HCT116 (cell line): ENCODE measurements around the gene MAPK10. TPM values are rescaled to one million over a fixed set of nuclear protein-coding genes. Genes with fewer than 3 reads are reported as not detected.

Experiments used
- ATAC-seq: fragments of 200-7000 bp; cut with Tn5 transposase; 2 replicates; pipeline ENCODE4 v1.9.1; 2020; ENCODE audit warnings: mild to moderate bottlenecking, moderate library complexity
- BruUV-seq: library from RNA; stranded (reverse); fragments of 400-500 nt; replicated peaks from 2 replicates; lab custom pipeline; 2021; lab: Mats Ljungman, UMichigan
- CTCF ChIA-PET: fragments of 300-600 bp; sonication (Branson Sonifier 250); formaldehyde crosslinking; loops from one replicate; lab custom pipeline; 2021; ENCODE audit warnings: antibody characterized with exemption; lab: Charles Lee
- POLR2A ChIA-PET: fragments of 300-600, 350-600 bp; sonication (Branson Sonifier 250); formaldehyde crosslinking; loops from one replicate; lab custom pipeline; 2021; ENCODE audit warnings: antibody characterized with exemption; lab: Charles Lee
- RAD21 ChIA-PET, 2 experiments: fragments of 300-600 bp; sonication (Branson Sonifier 250); formaldehyde crosslinking; loops; one replicate each; lab custom pipeline; 2023; ENCODE audit warnings: low total read pairs in 2 of 2; ENCODE audit not compliant: uncharacterized antibody in 2 of 2, unreplicated experiment in 2 of 2, low non-redundant PET in 1 of 2; lab: Charles Lee
- DNase-seq: peaks from one replicate; pipeline ENCODE4 v3.0.0-alpha.2; 2010; ENCODE audit warnings: low read depth, low spot score
- H2AFZ ChIP-seq: fragments of 200-600 bp; shearing (Covaris generic), sonication (generic); 2 replicates; pipeline ENCODE4 v1.6.1; 2017; ENCODE audit warnings: low read depth, mixed run types, mixed read lengths, antibody characterized with exemption, low read length; ENCODE audit not compliant: poor library complexity, severe bottlenecking
- H3K27ac ChIP-seq: 2 replicates; pipeline ENCODE4 v1.5.1; 2012; ENCODE audit warnings: low read depth, low read length
- H3K27me3 ChIP-seq: fragments of 200-600 bp; sonication (generic); 2 replicates; pipeline ENCODE4 v1.6.1; 2016; ENCODE audit warnings: mixed run types, low read length, mixed read lengths; ENCODE audit not compliant: insufficient read depth
- H3K36me3 ChIP-seq, 2 experiments: fragments of 200-500 bp in 1 of 2; fragments of 200-600 bp in 1 of 2; sonication (Bioruptor generic) in 1 of 2; sonication (generic) in 1 of 2; 2 replicates each; pipeline versions ENCODE4 v1.5.1 to v1.6.1; 2014 to 2016; ENCODE audit warnings: low read length in 2 of 2, inconsistent platforms in 1 of 2, mixed read lengths in 1 of 2, mixed run types in 1 of 2; ENCODE audit not compliant: insufficient read depth in 2 of 2, control insufficient read depth in 1 of 2
- H3K4me1 ChIP-seq, 2 experiments: fragments of 200-600 bp in 1 of 2; sonication (generic) in 1 of 2; 2 replicates each; pipeline versions ENCODE4 v1.5.1 to v1.6.1; 2012 to 2017; ENCODE audit warnings: low read length in 2 of 2, inconsistent platforms in 1 of 2, mild to moderate bottlenecking in 1 of 2, mixed read lengths in 1 of 2, mixed run types in 1 of 2, moderate library complexity in 1 of 2; ENCODE audit not compliant: insufficient read depth in 2 of 2, control insufficient read depth in 1 of 2
- H3K4me2 ChIP-seq: fragments of 200-600 bp; sonication (generic); 2 replicates; pipeline ENCODE4 v1.6.1; 2017; ENCODE audit warnings: mixed run types, low read length, mixed read lengths
- H3K4me3 ChIP-seq, 2 experiments: fragments of 200-600 bp in 1 of 2; sonication (generic) in 1 of 2; replicated peaks in 1 of 2; 2 replicates each; pipeline ENCODE4 v1.5.1; 2011 to 2016; ENCODE audit warnings: low read length in 2 of 2, control low read depth in 1 of 2, low read depth in 1 of 2, mild to moderate bottlenecking in 1 of 2, mixed read lengths in 1 of 2, mixed run types in 1 of 2
- H3K79me2 ChIP-seq: fragments of 200-600 bp; sonication (generic); 2 replicates; pipeline ENCODE4 v1.6.1; 2017; ENCODE audit warnings: mild to moderate bottlenecking, mixed run types, low read length, moderate library complexity, mixed read lengths; ENCODE audit not compliant: insufficient read depth
- H3K9ac ChIP-seq: fragments of 200-600 bp; sonication (generic); 2 replicates; pipeline ENCODE4 v1.6.1; 2016; ENCODE audit warnings: low read length, mixed read lengths
- H3K9me2 ChIP-seq: fragments of 200-600 bp; sonication (generic), shearing (Covaris generic); 2 replicates; pipeline ENCODE4 v1.6.1; 2017; ENCODE audit warnings: mixed run types, mild to moderate bottlenecking, moderate library complexity; ENCODE audit not compliant: insufficient read depth
- H3K9me3 ChIP-seq, 2 experiments: fragments of 200-500 bp in 1 of 2; fragments of 200-600 bp in 1 of 2; sonication (Bioruptor generic) in 1 of 2; sonication (generic) in 1 of 2; 2 replicates each; pipeline ENCODE4 v1.6.1; 2014 to 2017; ENCODE audit warnings: low read length in 2 of 2, mixed read lengths in 2 of 2, inconsistent platforms in 1 of 2, low read depth in 1 of 2, mild to moderate bottlenecking in 1 of 2, mixed run types in 1 of 2, moderate library complexity in 1 of 2; ENCODE audit not compliant: control insufficient read depth in 1 of 2, insufficient read depth in 1 of 2
- H4K20me1 ChIP-seq: fragments of 200-600 bp; sonication (generic), shearing (Covaris generic); 2 replicates; pipeline ENCODE4 v1.6.1; 2017; ENCODE audit warnings: mixed run types, mild to moderate bottlenecking, moderate library complexity; ENCODE audit not compliant: insufficient read depth
- EGR1 ChIP-seq: IDR thresholded peaks from 2 replicates; pipeline ENCODE4 v1.6.1; 2012; ENCODE audit warnings: low read depth
- FOSL1 ChIP-seq: IDR thresholded peaks from 2 replicates; pipeline ENCODE4 v1.6.1; 2012; ENCODE audit warnings: low read depth
- POLR2A ChIP-seq: IDR thresholded peaks from 2 replicates; pipeline ENCODE4 v1.7.0; 2011; ENCODE audit warnings: borderline replicate concordance; ENCODE audit not compliant: insufficient read depth, insufficient read length; ENCODE audit errors: extremely low read depth
- REST ChIP-seq: IDR thresholded peaks from 2 replicates; pipeline ENCODE4 v1.6.1; 2012; ENCODE audit warnings: low read depth
- SIN3A ChIP-seq: IDR thresholded peaks from 2 replicates; pipeline ENCODE4 v1.6.1; 2012; ENCODE audit warnings: low read depth
- SRF ChIP-seq: IDR thresholded peaks from 2 replicates; pipeline ENCODE4 v1.6.1; 2012; ENCODE audit warnings: low read depth
- ZBTB33 ChIP-seq: IDR thresholded peaks from 2 replicates; pipeline ENCODE4 v1.6.1; 2011; ENCODE audit warnings: mild to moderate bottlenecking, low read length, moderate library complexity; ENCODE audit not compliant: insufficient replicate concordance; ENCODE audit errors: extremely low read depth
- ZFX ChIP-seq: fragments of 450-650 bp; IDR thresholded peaks from 2 replicates; pipeline ENCODE4 v1.6.1; 2017
- ZNF274 ChIP-seq: fragments of 200-500 bp; sonication (Bioruptor generic); IDR thresholded peaks from 2 replicates; pipeline ENCODE4 v1.6.1; 2014; ENCODE audit warnings: mild to moderate bottlenecking, low read depth, low read length, inconsistent platforms
- intact Hi-C: fragments of 100-400 bp; cut with micrococcal nuclease; formaldehyde crosslinking; loops from 2 replicates; pipeline ENCODE4 v1.10.0; 2022
- total RNA-seq: library from RNA; stranded (reverse); gene quantifications from one replicate; pipeline ENCODE4 v1.2.1, GENCODE V29; 2021; ENCODE audit not compliant: unreplicated experiment

MAPK10 gene
- total RNA-seq, 1 experiment from 2014 or later, result 0.52 TPM

GRCh38 chr4:86033171-86033570, 326.7 kb downstream of the MAPK10 start:
- no peak for TF ChIP-seq POLR2A
- H3K36me3 ChIP-seq, result no peaks in the 10 kb centered on the region
- H3K9ac ChIP-seq, result no peak overlapping the region
- H3K4me2 ChIP-seq, result no peak overlapping the region
- RAD21 ChIA-PET, result no interaction called here
- no peaks in the 10 kb centered on the region for H3K9me2 ChIP-seq
- ATAC-seq (no peak), DNase-seq (no peak)
- intact Hi-C loops, result no loop called here
- BruUV-seq, result no TSS peak
- CTCF ChIA-PET, result no interaction called here
- H3K4me3 ChIP-seq, result no peak overlapping the region
- H2AFZ ChIP-seq, result no peak overlapping the region
- H4K20me1 ChIP-seq, result no peaks in the 10 kb centered on the region
- H3K27ac ChIP-seq, result no peak overlapping the region
- H3K27me3 ChIP-seq, result no peaks in the 10 kb centered on the region
- no peaks in the 10 kb centered on the region for H3K79me2 ChIP-seq
- POLR2A ChIA-PET, result no interaction called here
- H3K9me3 ChIP-seq, result no peaks in the 10 kb centered on the region
- peaks cover 0 to 3% of the 10 kb centered on the region in 2 experiments; a peak in 1 of 4 replicates for H3K4me1 ChIP-seq

GRCh38 chr4:86032476-86033022, 327.3 kb downstream of the MAPK10 start:
- RAD21 ChIA-PET, result no interaction called here
- no peak for TF ChIP-seq SRF
- no peak for TF ChIP-seq REST
- no peak for TF ChIP-seq SIN3A
- TF ChIP-seq ZBTB33, result no peak
- TF ChIP-seq ZNF274, result no peak
- no peak for TF ChIP-seq EGR1
- TF ChIP-seq FOSL1, result no peak
- no peak for TF ChIP-seq ZFX
- TF ChIP-seq, all 23 proteins: peak for 0
- Histone ChIP-seq H3K4me1 (peaks cover 0 to 3% of the 10 kb centered on the region in 2 experiments; a peak in 1 of 4 replicates), H2AFZ (no peak overlapping the region), H3K9me2 (no peaks in the 10 kb centered on the region), H3K4me3 (no peak overlapping the region), H3K9me3 (no peaks in the 10 kb centered on the region), H3K27me3 (no peaks in the 10 kb centered on the region), H3K27ac (no peak overlapping the region), H3K4me2 (no peak overlapping the region), H3K79me2 (no peaks in the 10 kb centered on the region), H3K9ac (no peak overlapping the region), H3K36me3 (no peaks in the 10 kb centered on the region), H4K20me1 (no peaks in the 10 kb centered on the region)
- ATAC-seq (no peak), DNase-seq (no peak)
- ChIA-PET CTCF (no interaction called here), POLR2A (no interaction called here)
- intact Hi-C loops, result no loop called here
- BruUV-seq, result no TSS peak
